ENCODE data around the gene SIRPA. TPM values are rescaled to one million over a fixed set of nuclear protein-coding genes. Genes with fewer than 3 reads are reported as not detected.

The SIRPA gene
- total RNA-seq, 4 donors from 2014 or later = 9.0 to 46.6 (median 18.6) TPM

DNA sequence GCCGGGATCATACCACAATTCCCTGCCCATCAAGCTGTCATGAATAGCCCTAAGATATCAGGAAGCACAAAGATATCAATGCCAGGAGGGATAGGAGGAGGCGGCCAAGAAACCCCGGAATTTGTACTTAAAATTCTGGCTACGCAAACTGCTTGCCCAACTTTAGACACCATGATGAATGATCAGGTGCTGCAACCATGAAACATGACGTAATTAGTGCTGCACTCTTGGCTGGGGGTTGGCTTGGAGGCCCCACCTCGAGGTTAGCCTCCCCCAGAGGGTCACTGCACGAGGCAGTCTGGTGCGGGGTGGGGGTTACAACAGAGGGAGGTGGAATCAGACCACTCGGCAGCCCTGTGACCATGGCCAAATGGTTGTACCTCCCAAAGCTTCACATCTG is 8.9 kb downstream of the SIRPA start:
- intact Hi-C loops (cut with DNase I; ENCODE audit: low total_unique reads) = no loop called here
- Histone ChIP-seq H3K4me1 (peaks cover 0 to 8% (median 6%) of the 10 kb centered on the region in 4 donors), H3K9me3 (no peaks in the 10 kb centered on the region), H3K27me3 (no peaks in the 10 kb centered on the region), H3K4me3 (no peak overlapping the region), H3K36me3 (no peaks in the 10 kb centered on the region), H3K27ac (no peak overlapping the region)
- DNase-seq = no peak
- WGBS, 2 donors (ENCODE audit: low coverage in 1 of 2) = 82 to 85% methylated on average over 2 to 9 of the region's 9 CpGs
- TF ChIP-seq EP300 (IDR thresholded peaks at IDR 0.05; ENCODE audit: low read depth) (no peak), POLR2AphosphoS5 (IDR thresholded peaks at IDR 0.05) (no peak)
- in situ Hi-C loops (cut with MboI; ENCODE audit: low pct_ligation_motif_present in 1 of 4, low pct_unique_long_range_greater_than_20kb in 1 of 4, low sequenced_read_pairs in 3 of 4) = no loop called here

DNA sequence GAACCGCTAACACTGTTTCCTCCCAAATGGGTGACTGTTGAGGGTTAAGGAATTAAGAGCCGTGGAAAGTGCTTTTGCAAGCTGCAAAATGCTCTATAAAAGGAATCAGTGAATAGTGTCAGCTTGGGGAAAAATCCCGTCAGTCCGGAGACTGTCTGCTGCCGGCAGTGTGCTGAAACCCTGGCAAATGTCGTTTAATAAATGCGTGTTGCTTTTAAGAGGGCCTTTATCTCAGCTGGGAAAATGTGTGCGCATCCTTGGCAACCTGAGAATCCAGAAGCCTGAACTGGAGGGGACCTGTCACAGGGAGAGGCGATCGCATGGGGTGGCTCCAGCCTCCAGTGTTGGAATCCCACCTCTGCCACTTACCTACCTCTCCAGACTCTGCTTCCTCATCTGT is 9.8 kb downstream of the SIRPA start:
- TF ChIP-seq POLR2AphosphoS5 (IDR thresholded peaks at IDR 0.05) = no peak
- no peak for TF ChIP-seq EP300 (IDR thresholded peaks at IDR 0.05; ENCODE audit: low read depth)
- TF ChIP-seq, protein P1, sequence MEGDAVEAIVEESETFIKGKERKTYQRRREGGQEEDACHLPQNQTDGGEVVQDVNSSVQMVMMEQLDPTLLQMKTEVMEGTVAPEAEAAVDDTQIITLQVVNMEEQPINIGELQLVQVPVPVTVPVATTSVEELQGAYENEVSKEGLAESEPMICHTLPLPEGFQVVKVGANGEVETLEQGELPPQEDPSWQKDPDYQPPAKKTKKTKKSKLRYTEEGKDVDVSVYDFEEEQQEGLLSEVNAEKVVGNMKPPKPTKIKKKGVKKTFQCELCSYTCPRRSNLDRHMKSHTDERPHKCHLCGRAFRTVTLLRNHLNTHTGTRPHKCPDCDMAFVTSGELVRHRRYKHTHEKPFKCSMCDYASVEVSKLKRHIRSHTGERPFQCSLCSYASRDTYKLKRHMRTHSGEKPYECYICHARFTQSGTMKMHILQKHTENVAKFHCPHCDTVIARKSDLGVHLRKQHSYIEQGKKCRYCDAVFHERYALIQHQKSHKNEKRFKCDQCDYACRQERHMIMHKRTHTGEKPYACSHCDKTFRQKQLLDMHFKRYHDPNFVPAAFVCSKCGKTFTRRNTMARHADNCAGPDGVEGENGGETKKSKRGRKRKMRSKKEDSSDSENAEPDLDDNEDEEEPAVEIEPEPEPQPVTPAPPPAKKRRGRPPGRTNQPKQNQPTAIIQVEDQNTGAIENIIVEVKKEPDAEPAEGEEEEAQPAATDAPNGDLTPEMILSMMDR (IDR thresholded peaks at IDR 0.05) = no peak
- no peak for TF ChIP-seq POLR2A (IDR thresholded peaks at IDR 0.05)
- H3K36me3 ChIP-seq = no peaks in the 10 kb centered on the region
- intact Hi-C loops (cut with DNase I; ENCODE audit: low total_unique reads) (no loop called here), in situ Hi-C loops (cut with MboI; ENCODE audit: low pct_ligation_motif_present in 1 of 4, low pct_unique_long_range_greater_than_20kb in 1 of 4, low sequenced_read_pairs in 3 of 4) (no loop called here)
- H3K4me1 ChIP-seq = peaks cover 0 to 8% (median 4%) of the 10 kb centered on the region in 4 donors
- H3K27ac ChIP-seq = no peak overlapping the region
- no peaks in the 10 kb centered on the region for H3K27me3 ChIP-seq
- no peak overlapping the region for H3K4me3 ChIP-seq
- DNase-seq = no peak
- 93 to 100% methylated on average over 1 to 10 of the region's 10 CpGs for WGBS, 2 donors (ENCODE audit: low coverage in 1 of 2)
- no peaks in the 10 kb centered on the region for H3K9me3 ChIP-seq

DNA sequence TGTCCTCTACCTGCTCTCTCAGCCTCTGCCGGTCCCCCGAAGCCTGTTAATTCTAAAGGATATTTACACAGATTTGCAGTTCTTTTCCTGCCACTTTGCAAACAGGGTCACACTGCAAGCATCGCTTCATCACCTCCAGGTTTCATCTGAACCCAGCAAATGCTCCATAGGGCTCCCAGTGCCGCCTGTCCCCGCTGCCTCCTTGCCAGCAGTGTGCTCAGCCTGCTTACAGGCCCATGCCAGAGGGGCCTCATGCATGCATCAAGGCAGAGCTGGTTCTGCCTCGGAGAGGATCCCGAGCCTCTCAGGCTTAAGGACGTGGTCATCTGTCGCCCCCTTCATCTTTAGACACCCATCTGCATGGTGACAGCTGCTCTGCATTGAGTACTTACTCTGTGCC is 10.5 kb downstream of the SIRPA start:
- in situ Hi-C loops (cut with MboI; ENCODE audit: low pct_ligation_motif_present in 1 of 4, low pct_unique_long_range_greater_than_20kb in 1 of 4, low sequenced_read_pairs in 3 of 4) (no loop called here), intact Hi-C loops (cut with DNase I; ENCODE audit: low total_unique reads) (no loop called here)
- Histone ChIP-seq H3K4me1 (peaks cover 0 to under 1% (median under 1%) of the 10 kb centered on the region in 4 donors), H3K4me3 (no peak overlapping the region), H3K27ac (no peak overlapping the region), H3K27me3 (no peaks in the 10 kb centered on the region), H3K36me3 (no peaks in the 10 kb centered on the region), H3K9me3 (no peaks in the 10 kb centered on the region)
- WGBS, 2 donors (ENCODE audit: low coverage in 1 of 2) = 89% methylated on average over 9 of the region's 9 CpGs; no CpG with 5 or more reads in 1 of the 2 donors
- no peak for TF ChIP-seq POLR2AphosphoS5 (IDR thresholded peaks at IDR 0.05)
- TF ChIP-seq, protein P1 (IDR thresholded peaks at IDR 0.05) = no peak
- DNase-seq = no peak

DNA sequence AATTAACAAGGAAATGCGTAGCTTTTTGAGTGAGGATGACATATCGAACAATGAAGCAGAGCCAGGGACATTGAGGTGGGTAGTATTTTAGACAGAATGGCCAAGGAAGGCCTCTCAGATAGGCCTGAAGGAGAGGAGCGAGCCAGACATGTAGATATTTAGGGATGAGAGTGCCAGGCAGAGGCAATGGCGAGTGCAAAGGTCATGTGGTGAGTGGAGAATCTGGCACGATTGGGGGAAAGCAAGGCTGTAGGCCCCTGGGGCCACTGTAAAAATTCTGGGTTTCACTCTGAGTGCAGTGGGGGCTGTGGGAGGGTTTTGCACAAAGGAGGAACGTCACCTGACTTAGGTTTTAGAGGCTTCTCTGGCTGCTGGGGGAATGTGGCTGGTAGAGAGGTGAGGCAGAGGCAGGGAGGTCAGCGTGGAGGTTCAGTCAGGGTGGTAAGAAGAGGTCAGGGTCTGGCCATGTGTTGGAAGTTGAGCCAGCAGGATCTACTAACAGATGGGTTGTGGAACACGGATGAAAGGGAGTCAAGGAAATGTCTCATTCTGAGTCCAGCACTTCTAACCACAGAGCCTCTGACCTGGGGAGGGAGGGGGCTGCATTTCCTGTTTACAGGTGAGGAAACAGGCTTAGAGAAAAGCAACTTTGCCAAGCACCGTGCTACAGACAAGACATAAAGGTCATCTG is 11.3 kb downstream of the SIRPA start:
- 73 to 88% methylated on average over 5 to 9 of the region's 9 CpGs for WGBS, 2 donors (ENCODE audit: low coverage in 1 of 2)
- H3K27ac ChIP-seq = no peak overlapping the region
- H3K4me1 ChIP-seq = no peaks in the 10 kb centered on the region
- H3K4me3 ChIP-seq = no peak overlapping the region
- in situ Hi-C loops (cut with MboI; ENCODE audit: low pct_ligation_motif_present in 1 of 4, low pct_unique_long_range_greater_than_20kb in 1 of 4, low sequenced_read_pairs in 3 of 4) (no loop called here), intact Hi-C loops (cut with DNase I; ENCODE audit: low total_unique reads) (no loop called here)
- no peaks in the 10 kb centered on the region for H3K27me3 ChIP-seq
- no peaks in the 10 kb centered on the region for H3K9me3 ChIP-seq
- no peak for DNase-seq
- no peaks in the 10 kb centered on the region for H3K36me3 ChIP-seq
- TF ChIP-seq EP300 (IDR thresholded peaks at IDR 0.05; ENCODE audit: low read depth) (no peak), POLR2A (IDR thresholded peaks at IDR 0.05) (no peak), POLR2AphosphoS5 (IDR thresholded peaks at IDR 0.05) (no peak)
- TF ChIP-seq, protein P1 (IDR thresholded peaks at IDR 0.05) = no peak

DNA sequence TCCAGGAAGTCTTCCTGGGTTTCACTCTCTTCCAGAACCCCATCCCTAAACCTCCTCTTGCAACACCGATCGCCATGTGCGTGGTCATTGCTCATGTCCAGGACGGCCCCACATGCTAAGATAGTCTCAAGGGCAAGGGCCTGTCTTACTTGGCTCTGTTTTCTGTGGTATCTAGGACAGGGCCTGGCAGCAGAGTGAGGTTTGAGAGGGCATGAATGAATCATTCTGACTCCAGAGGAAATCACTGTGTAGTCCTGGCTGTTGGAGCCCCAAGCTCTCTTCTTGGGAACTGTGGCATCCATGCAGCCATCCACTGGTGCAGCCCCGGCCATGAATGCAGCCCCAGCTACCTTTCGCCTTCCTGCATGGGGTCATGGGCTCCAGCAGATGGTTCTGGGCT is 12.4 kb downstream of the SIRPA start:
- no peaks in the 10 kb centered on the region for H3K27me3 ChIP-seq
- in situ Hi-C loops (cut with MboI; ENCODE audit: low pct_ligation_motif_present in 1 of 4, low pct_unique_long_range_greater_than_20kb in 1 of 4, low sequenced_read_pairs in 3 of 4) = no loop called here
- no peak for DNase-seq
- 93% methylated on average over 6 of the region's 6 CpGs; no CpG with 5 or more reads in 1 of the 2 donors for WGBS, 2 donors (ENCODE audit: low coverage in 1 of 2)
- no peak overlapping the region for H3K4me3 ChIP-seq
- no peaks in the 10 kb centered on the region for H3K9me3 ChIP-seq
- H3K27ac ChIP-seq = no peak overlapping the region
- H3K4me1 ChIP-seq = no peaks in the 10 kb centered on the region
- TF ChIP-seq POLR2AphosphoS5 (IDR thresholded peaks at IDR 0.05) = no peak
- TF ChIP-seq POLR2A (IDR thresholded peaks at IDR 0.05) = no peak
- TF ChIP-seq, protein P1 (IDR thresholded peaks at IDR 0.05) = no peak
- no peak for TF ChIP-seq EP300 (IDR thresholded peaks at IDR 0.05; ENCODE audit: low read depth)
- intact Hi-C loops (cut with DNase I; ENCODE audit: low total_unique reads) = no loop called here
- H3K36me3 ChIP-seq = no peaks in the 10 kb centered on the region

Measured in transverse colon (tissue), 4 donors.